HepG2 (cell line): ENCODE data around the gene ZCCHC24. TPM values are rescaled to one million over a fixed set of nuclear protein-coding genes. Genes with fewer than 3 reads are reported as not detected.

Experiments
- AHR ChIP-seq: IDR thresholded peaks from 2 replicates; pipeline ENCODE4 v1.6.1; 2018; ENCODE audit warnings: missing genetic modification reagents, missing compliant biosample characterization
- ATF7-NPFF ChIP-seq: sonication (generic); formaldehyde crosslinking; IDR thresholded peaks from 2 replicates; pipeline ENCODE4 v1.8.1; 2023; ENCODE audit warnings: mild to moderate bottlenecking, low read depth, missing genetic modification reagents, moderate library complexity
- BORCS8-MEF2B ChIP-seq: sonication (generic); formaldehyde crosslinking; IDR thresholded peaks from 2 replicates; pipeline ENCODE4 v1.8.0; 2022; ENCODE audit warnings: mild to moderate bottlenecking, missing genetic modification reagents
- DBP ChIP-seq: sonication (generic); formaldehyde crosslinking; IDR thresholded peaks from 2 replicates; pipeline ENCODE4 v1.4.0; 2020; ENCODE audit warnings: missing genetic modification reagents; ENCODE audit errors: not compliant biosample characterization
- E2F2 ChIP-seq: sonication (generic); formaldehyde crosslinking; IDR thresholded peaks from 2 replicates; pipeline ENCODE4 v1.4.0; 2020; ENCODE audit warnings: missing genetic modification reagents, borderline replicate concordance
- FLYWCH1 ChIP-seq: sonication (generic); formaldehyde crosslinking; IDR thresholded peaks from 2 replicates; pipeline ENCODE4 v1.8.1; 2023; ENCODE audit warnings: mild to moderate bottlenecking, missing genetic modification reagents
- GTF2F1 ChIP-seq: fragments of 150-350 bp; IDR thresholded peaks from 2 replicates; pipeline ENCODE4 v1.6.1; 2014; ENCODE audit warnings: low read length
- KDM5B ChIP-seq: sonication (generic); formaldehyde crosslinking; IDR thresholded peaks from 2 replicates; pipeline ENCODE4 v1.4.0; 2020; ENCODE audit warnings: missing genetic modification reagents, mild to moderate bottlenecking, borderline replicate concordance
- MEIS1 ChIP-seq: sonication (generic); formaldehyde crosslinking; IDR thresholded peaks from 2 replicates; pipeline ENCODE4 v1.9.0; 2021; ENCODE audit warnings: mild to moderate bottlenecking, missing genetic modification reagents, moderate library complexity, borderline replicate concordance
- NAIF1 ChIP-seq: sonication (generic); formaldehyde crosslinking; IDR thresholded peaks from 2 replicates; pipeline ENCODE4 v1.5.0; 2020; ENCODE audit warnings: mild to moderate bottlenecking, missing genetic modification reagents, borderline replicate concordance
- PAF1 ChIP-seq: IDR thresholded peaks from 2 replicates; pipeline ENCODE4 v1.6.1; 2016; ENCODE audit warnings: missing genetic modification reagents, missing compliant biosample characterization
- PRMT3 ChIP-seq: sonication (generic); formaldehyde crosslinking; IDR thresholded peaks from 2 replicates; pipeline ENCODE4 v1.8.1; 2022; ENCODE audit warnings: low read depth, mild to moderate bottlenecking, moderate library complexity, missing genetic modification reagents, borderline replicate concordance
- RFX3 ChIP-seq: IDR thresholded peaks from 2 replicates; pipeline ENCODE4 v1.6.1; 2016; ENCODE audit warnings: missing biosample characterization, missing genetic modification reagents
- SP4 ChIP-seq: sonication (generic); formaldehyde crosslinking; IDR thresholded peaks from 2 replicates; pipeline ENCODE4 v1.8.1; 2023; ENCODE audit warnings: mild to moderate bottlenecking, missing genetic modification reagents
- ZBTB38 ChIP-seq: sonication (generic); formaldehyde crosslinking; IDR thresholded peaks from 2 replicates; pipeline ENCODE4 v1.5.1; 2020; ENCODE audit warnings: mild to moderate bottlenecking, missing genetic modification reagents
- ZFP36L1 ChIP-seq: sonication (generic); formaldehyde crosslinking; IDR thresholded peaks from 2 replicates; pipeline ENCODE4 v1.8.0; 2022; ENCODE audit warnings: mild to moderate bottlenecking, missing genetic modification reagents, moderate library complexity
- ZNF160 ChIP-seq: sonication (generic); formaldehyde crosslinking; IDR thresholded peaks from 2 replicates; pipeline ENCODE4 v1.8.0; 2022; ENCODE audit warnings: mild to moderate bottlenecking, inconsistent platforms, missing genetic modification reagents
- ZNF501 ChIP-seq: sonication (generic); formaldehyde crosslinking; IDR thresholded peaks from 2 replicates; pipeline ENCODE4 v1.5.1; 2020; ENCODE audit warnings: mild to moderate bottlenecking, moderate library complexity, missing genetic modification reagents
- ZNF678 ChIP-seq: sonication (generic); formaldehyde crosslinking; IDR thresholded peaks from 2 replicates; pipeline ENCODE4 v1.4.0; 2020; ENCODE audit warnings: mild to moderate bottlenecking, missing genetic modification reagents
- ZNF724P ChIP-seq: sonication (generic); formaldehyde crosslinking; IDR thresholded peaks from 2 replicates; pipeline ENCODE4 v1.8.0; 2022; ENCODE audit warnings: missing genetic modification reagents, borderline replicate concordance
- ZNF788 ChIP-seq: sonication (generic); formaldehyde crosslinking; IDR thresholded peaks from 2 replicates; pipeline ENCODE4 v1.5.0; 2020; ENCODE audit warnings: mild to moderate bottlenecking, missing genetic modification reagents, borderline replicate concordance
- polyA plus RNA-seq, 8 experiments: library from polyadenylated mRNA; depleted of rRNA in 3 of 8; stranded (reverse) in 7 of 8; unstranded in 1 of 8; fragments of >200 nt; fragmentation: Illumina TruSeq in 4 of 8; extraction: Trizol in 4 of 8; gene quantifications; 2 replicates each; pipeline versions ENCODE4 v1.2.1 to v1.2.3, GENCODE V29; 2011 to 2016; ENCODE audit warnings: low read depth in 4 of 8, missing spikeins in 1 of 8, mixed read lengths in 1 of 8; ENCODE audit not compliant: insufficient read depth in 1 of 8
- total RNA-seq, 5 experiments: library from RNA; depleted of rRNA; stranded (reverse); fragments of >200 nt; fragmentation: Illumina TruSeq; extraction: Trizol; gene quantifications; 2 replicates each; pipeline ENCODE4 v1.2.3, GENCODE V29; 2016; ENCODE audit warnings: low read depth in 1 of 5
- TF ChIP-seq, protein P1 (sequence below): sonication (generic); formaldehyde crosslinking; IDR thresholded peaks from 2 replicates; pipeline ENCODE4 v1.9.0; 2021; ENCODE audit warnings: missing genetic modification reagents, borderline replicate concordance
- TF ChIP-seq, protein P2 (sequence below): sonication (generic); formaldehyde crosslinking; IDR thresholded peaks from 2 replicates; pipeline ENCODE4 v1.5.0; 2020; ENCODE audit warnings: missing genetic modification reagents, mild to moderate bottlenecking, borderline replicate concordance

ZCCHC24 gene
- total and polyA plus RNA-seq, 2 of the 13 experiments (the other 11 are each of a cell fraction or from before 2014, with no cell fraction given), result 3.1 to 7.9 TPM

- TF ChIP-seq, protein P1, sequence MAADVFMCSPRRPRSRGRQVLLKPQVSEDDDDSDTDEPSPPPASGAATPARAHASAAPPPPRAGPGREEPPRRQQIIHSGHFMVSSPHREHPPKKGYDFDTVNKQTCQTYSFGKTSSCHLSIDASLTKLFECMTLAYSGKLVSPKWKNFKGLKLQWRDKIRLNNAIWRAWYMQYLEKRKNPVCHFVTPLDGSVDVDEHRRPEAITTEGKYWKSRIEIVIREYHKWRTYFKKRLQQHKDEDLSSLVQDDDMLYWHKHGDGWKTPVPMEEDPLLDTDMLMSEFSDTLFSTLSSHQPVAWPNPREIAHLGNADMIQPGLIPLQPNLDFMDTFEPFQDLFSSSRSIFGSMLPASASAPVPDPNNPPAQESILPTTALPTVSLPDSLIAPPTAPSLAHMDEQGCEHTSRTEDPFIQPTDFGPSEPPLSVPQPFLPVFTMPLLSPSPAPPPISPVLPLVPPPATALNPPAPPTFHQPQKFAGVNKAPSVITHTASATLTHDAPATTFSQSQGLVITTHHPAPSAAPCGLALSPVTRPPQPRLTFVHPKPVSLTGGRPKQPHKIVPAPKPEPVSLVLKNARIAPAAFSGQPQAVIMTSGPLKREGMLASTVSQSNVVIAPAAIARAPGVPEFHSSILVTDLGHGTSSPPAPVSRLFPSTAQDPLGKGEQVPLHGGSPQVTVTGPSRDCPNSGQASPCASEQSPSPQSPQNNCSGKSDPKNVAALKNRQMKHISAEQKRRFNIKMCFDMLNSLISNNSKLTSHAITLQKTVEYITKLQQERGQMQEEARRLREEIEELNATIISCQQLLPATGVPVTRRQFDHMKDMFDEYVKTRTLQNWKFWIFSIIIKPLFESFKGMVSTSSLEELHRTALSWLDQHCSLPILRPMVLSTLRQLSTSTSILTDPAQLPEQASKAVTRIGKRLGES, result no peak
- TF ChIP-seq PAF1 (CRISPR knock-in tag) (no peak), ZNF678 (CRISPR knock-in tag) (no peak), AHR (CRISPR knock-in tag) (no peak; the same call in 1 of the 2 replicates), ZNF160 (CRISPR knock-in tag) (no peak), ATF7-NPFF (CRISPR knock-in tag) (peak; percentile 26; the same call in 1 of the 2 replicates), PRMT3 (CRISPR knock-in tag) (no peak), ZBTB38 (CRISPR knock-in tag) (no peak; the same call in 1 of the 2 replicates), KDM5B (CRISPR knock-in tag) (peak; percentile 60; the same call in 1 of the 2 replicates), RFX3 (CRISPR knock-in tag) (no peak; the same call in 1 of the 2 replicates), ZNF724P (CRISPR knock-in tag) (no peak), ZFP36L1 (no peak), E2F2 (CRISPR knock-in tag) (no peak), NAIF1 (no peak), ZNF501 (CRISPR knock-in tag) (peak; percentile 94; the same call in 1 of the 2 replicates), MEIS1 (peak; percentile 32; the same call in 1 of the 2 replicates), SP4 (CRISPR knock-in tag) (peak; percentile 74), DBP (CRISPR knock-in tag) (no peak), GTF2F1 (no peak), FLYWCH1 (0 out of 2 replicates have a peak, but pooled peaks have one; percentile 66), ZNF788 (CRISPR knock-in tag) (0 out of 2 replicates have a peak, but pooled peaks have one; percentile 43), BORCS8-MEF2B (no peak; the same call in 1 of the 2 replicates)
- TF ChIP-seq, protein P2, sequence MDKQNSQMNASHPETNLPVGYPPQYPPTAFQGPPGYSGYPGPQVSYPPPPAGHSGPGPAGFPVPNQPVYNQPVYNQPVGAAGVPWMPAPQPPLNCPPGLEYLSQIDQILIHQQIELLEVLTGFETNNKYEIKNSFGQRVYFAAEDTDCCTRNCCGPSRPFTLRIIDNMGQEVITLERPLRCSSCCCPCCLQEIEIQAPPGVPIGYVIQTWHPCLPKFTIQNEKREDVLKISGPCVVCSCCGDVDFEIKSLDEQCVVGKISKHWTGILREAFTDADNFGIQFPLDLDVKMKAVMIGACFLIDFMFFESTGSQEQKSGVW, result no peak
Measured at GRCh38 chr10:79380125-79380945, 65.1 kb downstream of the ZCCHC24 start (continued).
